Posterior cingulate gyrus (tissue), 11 donors: Measurements from ENCODE around the gene FADS1.

Experiments used
- DNase-seq, 10 donors: peaks; one replicate each; pipeline versions ENCODE4 v3.0.0 to v3.0.0-alpha.2; 2020 to 2021; ENCODE audit warnings: mixed read lengths in 3 of 10
- intact Hi-C: fragments of 100-400 bp; cut with DNase I; formaldehyde crosslinking; loops from one replicate; pipeline ENCODE4 v1.15.1; 2023

The FADS1 gene

GRCh38 chr11:61847914-61848581 is 31.2 kb upstream of the FADS1 start:
- peak in 2 of 10 donors; percentile 26 to 58 for DNase-seq
- intact Hi-C loops = no loop called here

GRCh38 chr11:61846362-61847020 is 29.7 kb upstream of the FADS1 start:
- intact Hi-C loops = no loop called here
- peak in 2 of 10 donors; percentile 12 to 24 for DNase-seq

DNA sequence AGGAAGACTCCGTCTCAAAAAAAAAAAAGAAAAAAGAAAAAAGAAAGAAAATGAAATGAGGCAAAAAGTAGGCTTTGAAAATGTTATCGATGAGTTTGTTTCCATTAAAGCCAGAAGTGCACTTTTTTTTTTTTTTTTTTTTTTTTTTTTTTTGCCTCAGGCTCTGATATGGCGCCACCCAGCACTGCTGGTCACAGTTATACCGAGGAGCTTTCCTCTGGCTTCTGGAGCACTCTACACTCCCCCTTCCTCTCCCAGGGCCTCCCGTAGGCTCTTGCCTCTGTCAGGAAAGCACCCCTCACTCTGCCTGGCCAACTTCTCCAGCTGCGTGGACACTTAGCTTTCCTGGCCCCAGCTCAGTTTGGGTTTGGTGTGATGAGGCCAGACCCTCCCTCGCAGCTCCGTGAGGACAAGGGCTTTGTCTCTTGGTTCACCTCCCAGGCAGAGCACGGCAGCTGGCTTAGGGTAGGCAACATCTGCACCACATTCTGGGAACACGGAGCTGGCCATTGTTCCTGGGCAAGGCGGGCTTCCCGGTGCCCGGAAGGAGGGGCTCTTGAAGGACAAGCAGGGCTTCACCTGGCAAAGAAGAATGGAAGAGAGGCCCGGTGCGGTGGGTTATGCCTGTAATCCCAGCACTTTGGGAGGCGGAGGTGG is 28.2 kb upstream of the FADS1 start:
- peak in 2 of 10 donors; percentile 58 to 63 for DNase-seq

GRCh38 chr11:61842528-61842820 is 25.7 kb upstream of the FADS1 start:
- intact Hi-C loops = no loop called here
- peak in 3 of 10 donors; percentile 53 to 79 (median 58) for DNase-seq

More for the DNA sequence above, 28.2 kb upstream of the FADS1 start:
- intact Hi-C loops = no loop called here

- intact Hi-C loops = no loop called here
- DNase-seq = peak in 7 of 10 donors; percentile 29 to 85 (median 50)
These were observed 25.1 kb upstream of the FADS1 start for GRCh38 chr11:61841636-61842527.

- peak in 2 of 10 donors; percentile 17 to 66 for DNase-seq
- intact Hi-C loops = no loop called here
These were observed 23.6 kb upstream of the FADS1 start for GRCh38 chr11:61840371-61840770.

- peak in 1 of 10 donors; percentile 5 for DNase-seq
- intact Hi-C loops = no loop called here
These were observed 22.9 kb upstream of the FADS1 start for GRCh38 chr11:61839742-61840141.

DNA sequence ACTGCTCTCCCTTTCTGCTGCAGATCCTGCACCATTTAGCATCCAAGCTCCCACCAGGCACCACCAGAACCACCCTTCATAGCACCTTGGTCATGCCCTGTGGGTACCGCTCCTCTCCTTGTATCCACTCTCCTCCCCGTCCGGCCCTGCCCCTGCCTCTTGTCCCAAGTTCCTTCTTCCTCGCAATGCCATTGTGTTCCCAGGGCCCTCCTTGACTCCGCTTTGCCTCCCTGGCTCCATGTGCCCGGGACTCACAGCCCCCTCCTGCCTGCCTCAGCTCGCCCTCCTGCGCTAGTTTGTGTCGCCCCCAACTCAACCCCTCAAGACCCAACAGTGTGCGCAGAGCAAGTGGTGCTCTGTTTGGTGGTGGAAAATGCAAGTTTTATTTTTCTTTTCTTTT is 22.1 kb upstream of the FADS1 start:
- intact Hi-C loops = no loop called here
- DNase-seq = peak in 1 of 10 donors; percentile 41

DNA sequence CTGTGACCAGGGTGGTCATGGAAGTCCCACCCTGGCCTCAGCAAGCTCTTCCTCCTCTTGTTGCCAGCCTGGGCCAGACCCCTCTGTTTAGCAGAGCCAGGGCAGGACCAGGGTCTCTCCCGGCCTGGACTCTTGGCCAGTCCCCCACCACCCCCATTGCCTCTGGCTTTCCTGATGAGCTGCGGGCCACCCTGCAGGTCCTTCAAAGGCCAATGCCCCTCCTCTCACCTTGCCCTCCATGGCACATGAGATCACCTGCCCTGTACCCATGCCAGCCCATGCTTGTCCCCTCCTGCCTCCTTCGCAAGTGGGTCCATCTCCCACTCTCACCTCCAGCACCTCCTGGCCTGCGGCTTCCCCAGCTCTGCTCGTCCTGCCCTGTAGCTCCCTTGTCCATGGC is 21.7 kb upstream of the FADS1 start:
- intact Hi-C loops = no loop called here
- peak in 2 of 10 donors; percentile 27 to 39 for DNase-seq

GRCh38 chr11:61837411-61838005 is 20.7 kb upstream of the FADS1 start:
- intact Hi-C loops = no loop called here
- DNase-seq = peak in 2 of 10 donors; percentile 49 to 71

DNA sequence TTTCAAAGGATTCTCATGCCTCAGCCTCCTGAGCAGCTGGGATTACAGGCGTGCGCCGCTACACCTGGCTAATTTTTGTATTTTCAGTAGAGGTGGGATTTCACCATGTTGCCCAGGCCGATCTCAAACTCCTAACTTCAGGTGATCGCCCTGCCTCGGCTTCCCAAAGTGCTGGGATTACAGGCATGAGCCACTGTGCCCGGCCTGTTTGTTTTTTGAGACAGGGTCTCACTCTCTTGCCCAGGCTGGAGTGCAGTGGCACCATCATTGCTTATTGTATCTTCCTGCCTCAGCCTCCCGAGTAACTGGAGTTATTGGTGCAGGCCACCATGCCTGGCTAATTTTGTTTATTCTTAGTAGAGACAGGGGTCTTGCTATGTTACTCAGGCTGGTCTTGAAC is 19.4 kb upstream of the FADS1 start:
- intact Hi-C loops = no loop called here
- DNase-seq = peak in 2 of 10 donors; percentile 34 to 50

GRCh38 chr11:61834278-61835048 is 17.7 kb upstream of the FADS1 start:
- intact Hi-C loops = no loop called here
- DNase-seq = peak in 4 of 10 donors; percentile 33 to 90 (median 55)

GRCh38 chr11:61833926-61834277 is 17.1 kb upstream of the FADS1 start:
- intact Hi-C loops = no loop called here
- DNase-seq = peak in 1 of 10 donors; percentile 65

DNA sequence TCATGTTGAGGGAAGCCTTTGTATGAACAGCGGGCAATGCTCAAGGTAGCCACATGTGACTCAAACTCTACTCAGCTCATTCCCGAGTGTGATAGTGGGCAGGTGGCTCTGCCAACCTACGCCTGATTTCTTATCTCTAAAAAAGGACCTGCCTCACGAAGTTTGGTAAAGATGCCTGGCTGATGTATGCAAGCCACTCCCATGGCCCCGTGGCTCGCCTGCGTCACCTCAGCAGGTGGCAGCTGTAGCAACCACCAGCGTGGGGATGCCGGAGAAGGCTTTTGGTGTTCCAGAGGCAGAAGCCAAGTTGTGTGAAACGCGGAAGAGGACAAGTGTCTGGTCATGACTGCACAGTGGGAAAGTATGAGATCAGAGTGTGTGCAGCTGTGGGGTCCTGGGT is 16.7 kb upstream of the FADS1 start:
- intact Hi-C loops = no loop called here
- peak in 5 of 10 donors; percentile 39 to 90 (median 86) for DNase-seq

DNA sequence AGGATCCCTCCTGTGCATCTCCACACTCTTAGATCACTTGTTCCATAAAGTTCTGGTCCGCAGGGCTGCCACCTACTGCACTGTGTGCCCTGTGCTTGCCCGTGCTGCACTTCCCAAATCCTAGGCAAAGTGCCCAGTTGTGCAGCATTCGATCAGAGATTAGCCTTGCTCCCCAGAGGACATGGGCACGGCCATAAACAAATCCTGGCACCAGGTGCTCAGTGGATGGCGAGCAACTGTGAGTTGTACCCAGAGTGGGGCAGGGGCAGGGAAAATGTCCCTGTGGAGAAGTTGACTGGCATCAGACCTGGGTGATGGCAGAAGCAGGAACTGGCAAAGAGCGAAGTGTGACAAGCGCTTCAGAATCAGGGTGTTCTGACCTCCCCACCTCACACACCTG is 16.0 kb upstream of the FADS1 start:
- intact Hi-C loops = no loop called here

GRCh38 chr11:61832207-61832606 is 15.4 kb upstream of the FADS1 start:
- intact Hi-C loops = no loop called here
- DNase-seq = no peak

More for the DNA sequence above, 16.0 kb upstream of the FADS1 start:
- peak in 3 of 10 donors; percentile 42 to 58 (median 43) for DNase-seq

- no peak for DNase-seq
- intact Hi-C loops = no loop called here
These were observed 13.7 kb upstream of the FADS1 start for GRCh38 chr11:61830237-61831105.

GRCh38 chr11:61829806-61830205 is 13.0 kb upstream of the FADS1 start:
- intact Hi-C loops = no loop called here
- no peak for DNase-seq
